OCI-LY7 (cell line): ENCODE data around the gene NSD1. TPM values are rescaled to one million over a fixed set of nuclear protein-coding genes. Genes with fewer than 3 reads are reported as not detected.
"Not testable (repeated sequence)": the region's sequence is repeated elsewhere in the genome, so short reads cannot be mapped to it uniquely, and the experiment has no call there.

ENCODE experiments used
- BruUV-seq: library from RNA; stranded (reverse); fragments of 400-500 nt; replicated peaks from 2 replicates; lab custom pipeline; 2021; lab: Mats Ljungman, UMichigan
- CTCF ChIA-PET: fragments of 300-600 bp; sonication (Branson Sonifier 250); formaldehyde crosslinking; loops from one replicate; lab custom pipeline; 2022; ENCODE audit warnings: antibody characterized with exemption; ENCODE audit not compliant: unreplicated experiment; lab: Charles Lee
- POLR2A ChIA-PET: fragments of 300-600 bp; sonication (Branson Sonifier 250); formaldehyde crosslinking; loops from one replicate; lab custom pipeline; 2022; ENCODE audit warnings: antibody characterized with exemption; lab: Charles Lee
- DNase-seq: peaks from one replicate; pipeline ENCODE4 v3.0.0-alpha.2; 2015; ENCODE audit warnings: low spot score
- H2AFZ ChIP-seq: fragments of 200-600 bp; sonication (generic), shearing (Covaris generic); 2 replicates; pipeline ENCODE4 v1.6.1; 2014; ENCODE audit warnings: mild to moderate bottlenecking, antibody characterized with exemption, low read length, moderate library complexity
- H3K27ac ChIP-seq: fragments of 200-600 bp; sonication (generic); 2 replicates; pipeline ENCODE4 v1.5.1; 2014; ENCODE audit warnings: mixed run types, low read depth, mild to moderate bottlenecking, moderate library complexity, low read length, inconsistent platforms; ENCODE audit not compliant: poor library complexity, severe bottlenecking
- H3K36me3 ChIP-seq: fragments of 200-600 bp; sonication (generic); 2 replicates; pipeline ENCODE4 v1.6.1; 2014; ENCODE audit warnings: mild to moderate bottlenecking, antibody characterized with exemption, low read length, moderate library complexity, mixed read lengths; ENCODE audit not compliant: insufficient read depth
- H3K4me1 ChIP-seq: fragments of 200-600 bp; sonication (generic); 2 replicates; pipeline ENCODE4 v1.5.1; 2014; ENCODE audit warnings: mild to moderate bottlenecking, low read length; ENCODE audit not compliant: insufficient read depth, poor library complexity, severe bottlenecking
- H3K4me2 ChIP-seq: fragments of 200-600 bp; sonication (generic); 2 replicates; pipeline ENCODE4 v1.6.1; 2014; ENCODE audit warnings: mild to moderate bottlenecking, low read length
- H3K4me3 ChIP-seq: fragments of 200-600 bp; sonication (generic); 2 replicates; pipeline ENCODE4 v1.5.1; 2014; ENCODE audit warnings: mild to moderate bottlenecking, low read depth, low read length; ENCODE audit not compliant: poor library complexity, severe bottlenecking
- H3K79me2 ChIP-seq: fragments of 200-600 bp; sonication (generic); 2 replicates; pipeline ENCODE4 v1.6.1; 2016; ENCODE audit warnings: low read depth, mild to moderate bottlenecking, low read length, moderate library complexity, mixed read lengths; ENCODE audit not compliant: insufficient read depth
- H3K9me2 ChIP-seq: fragments of 200-600 bp; sonication (generic); 2 replicates; pipeline ENCODE4 v1.6.1; 2016; ENCODE audit warnings: mild to moderate bottlenecking, low read length, mixed read lengths; ENCODE audit not compliant: insufficient read depth
- H3K9me3 ChIP-seq: fragments of 200-600 bp; sonication (generic); 2 replicates; pipeline ENCODE4 v1.6.1; 2014; ENCODE audit warnings: mild to moderate bottlenecking, mixed run types, low read length, mixed read lengths
- H4K20me1 ChIP-seq: fragments of 200-600 bp; sonication (generic); 2 replicates; pipeline ENCODE4 v1.6.1; 2014; ENCODE audit warnings: mild to moderate bottlenecking, antibody characterized with exemption, low read length, moderate library complexity, mixed read lengths; ENCODE audit not compliant: insufficient read depth
- CTCF ChIP-seq: fragments of 200-600 bp; sonication (generic); conservative IDR thresholded peaks from 2 replicates; pipeline ENCODE4 v1.5.1; 2014; ENCODE audit warnings: mild to moderate bottlenecking, antibody characterized with exemption, low read length, moderate library complexity, mixed read lengths
- EZH2phosphoT487 ChIP-seq: fragments of 200-600 bp; sonication (generic); IDR thresholded peaks from 2 replicates; pipeline ENCODE4 v1.6.1; 2018; ENCODE audit warnings: low read depth, borderline replicate concordance, mild to moderate bottlenecking, mixed run types, antibody characterized with exemption, low read length, moderate library complexity, mixed read lengths
- intact Hi-C: fragments of 100-400 bp; cut with micrococcal nuclease; formaldehyde crosslinking; loops from one replicate; pipeline ENCODE4 v1.10.0; 2022; ENCODE audit not compliant: unreplicated experiment
- total RNA-seq, 2 experiments: library from RNA; depleted of rRNA in 1 of 2; stranded (reverse); fragments of >200 nt in 1 of 2; shearing (Covaris generic) in 1 of 2; gene quantifications; 2 replicates each; pipeline ENCODE4 v1.2.3, GENCODE V29; 2014 to 2022

Gene NSD1
- total RNA-seq, 2 experiments from 2014 or later = 64.3 to 142 TPM

- H3K4me3 ChIP-seq = no peak overlapping the region
- H3K4me2 ChIP-seq = no peak overlapping the region
- no TSS peak for BruUV-seq
- ChIA-PET POLR2A (no interaction called here), CTCF (no interaction called here)
- intact Hi-C loops = loop anchor here (5.0 kb wide), 1 partner anchor 138 kb away; no protein-coding TSS in a partner anchor
- no peak overlapping the region for H2AFZ ChIP-seq
- no peaks in the 10 kb centered on the region for H4K20me1 ChIP-seq
- no peak for TF ChIP-seq EZH2phosphoT487
- TF ChIP-seq CTCF = no peak
- DNase-seq = no peak
- no peaks in the 10 kb centered on the region for H3K4me1 ChIP-seq
- peaks cover 86% of the 10 kb centered on the region for H3K36me3 ChIP-seq
- H3K9me3 ChIP-seq = no peaks in the 10 kb centered on the region
- no peak overlapping the region for H3K27ac ChIP-seq
- no peaks in the 10 kb centered on the region for H3K79me2 ChIP-seq
- H3K9me2 ChIP-seq = no peaks in the 10 kb centered on the region
Observed at GRCh38 chr5:177249761-177250537, 116.4 kb downstream of the NSD1 start.

GRCh38 chr5:177253252-177253651 is 119.7 kb downstream of the NSD1 start:
- H3K4me1 ChIP-seq = no peaks in the 10 kb centered on the region
- TF ChIP-seq CTCF = no peak
- H3K79me2 ChIP-seq = no peaks in the 10 kb centered on the region
- no peak overlapping the region for H2AFZ ChIP-seq
- H4K20me1 ChIP-seq = no peaks in the 10 kb centered on the region
- H3K9me3 ChIP-seq = no peaks in the 10 kb centered on the region
- ChIA-PET POLR2A (interaction anchor here (1.1 kb wide), 1 partner anchor 93 kb away, joined by 4 read pairs; no protein-coding TSS in a partner anchor), CTCF (no interaction called here)
- DNase-seq = no peak
- BruUV-seq = no TSS peak
- peaks cover 92% of the 10 kb centered on the region for H3K36me3 ChIP-seq
- no peak overlapping the region for H3K4me3 ChIP-seq
- no peaks in the 10 kb centered on the region for H3K9me2 ChIP-seq
- H3K27ac ChIP-seq = no peak overlapping the region
- no peak overlapping the region for H3K4me2 ChIP-seq
- intact Hi-C loops = no loop called here

GRCh38 chr5:177256296-177256695 is 122.7 kb downstream of the NSD1 start:
- intact Hi-C loops = no loop called here
- no peak for DNase-seq
- Histone ChIP-seq H4K20me1 (no peaks in the 10 kb centered on the region), H3K27ac (no peak overlapping the region), H3K79me2 (no peaks in the 10 kb centered on the region), H2AFZ (no peak overlapping the region), H3K36me3 (peaks cover 95% of the 10 kb centered on the region), H3K9me3 (no peaks in the 10 kb centered on the region), H3K4me1 (no peaks in the 10 kb centered on the region), H3K4me3 (no peak overlapping the region), H3K4me2 (no peak overlapping the region), H3K9me2 (no peaks in the 10 kb centered on the region)
- ChIA-PET POLR2A (no interaction called here), CTCF (no interaction called here)
- BruUV-seq = no TSS peak
- TF ChIP-seq CTCF (no peak), EZH2phosphoT487 (no peak)

- H3K9me2 ChIP-seq, H3K4me3 ChIP-seq, H3K27ac ChIP-seq, POLR2A ChIA-PET, H3K79me2 ChIP-seq, H4K20me1 ChIP-seq, H3K4me1 ChIP-seq, BruUV-seq, H3K9me3 ChIP-seq, DNase-seq, intact Hi-C loops, CTCF ChIA-PET, H3K4me2 ChIP-seq, H2AFZ ChIP-seq: not testable (repeated sequence)
- H3K36me3 ChIP-seq = peaks cover 96% of the 10 kb centered on the region
Observed at GRCh38 chr5:177258711-177259110, 125.1 kb downstream of the NSD1 start.
